GM20000 (cell line): ENCODE data around the gene PEA15.

Experiments
- DNase-seq: peaks from one replicate; pipeline ENCODE4 v3.0.0; 2012; ENCODE audit warnings: low spot score
- TF ChIP-seq, protein P1 (sequence below): IDR thresholded peaks from 2 replicates; pipeline ENCODE4 v1.5.1; 2012; ENCODE audit warnings: mild to moderate bottlenecking, control low read depth; ENCODE audit errors: extremely low read depth, missing control alignments

Gene PEA15

DNA sequence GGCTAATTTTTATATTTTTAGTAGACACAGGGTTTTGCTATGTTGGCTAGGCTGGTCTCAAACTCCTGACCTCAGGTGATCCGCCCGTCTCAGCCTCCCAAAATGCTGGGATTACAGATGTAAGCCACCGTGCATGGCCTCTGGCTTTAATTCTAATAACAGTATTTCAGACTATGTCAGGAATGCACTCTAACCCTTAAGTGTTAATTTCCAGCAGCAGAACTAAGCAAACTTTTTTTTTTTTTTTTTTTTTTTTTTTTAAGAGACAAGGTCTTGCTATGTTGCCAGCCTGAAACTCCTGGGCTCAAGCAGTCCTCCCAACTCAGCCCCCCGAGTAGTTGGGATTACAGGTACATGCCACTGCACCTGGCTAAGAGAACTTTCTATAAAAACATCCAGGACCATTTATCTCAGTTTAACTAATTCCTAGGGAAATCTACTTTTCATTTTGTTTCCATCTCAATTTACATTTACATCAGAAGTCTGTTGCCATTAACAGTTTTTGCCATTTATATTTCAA is 50.7 kb downstream of the PEA15 start:
- TF ChIP-seq, protein P1, sequence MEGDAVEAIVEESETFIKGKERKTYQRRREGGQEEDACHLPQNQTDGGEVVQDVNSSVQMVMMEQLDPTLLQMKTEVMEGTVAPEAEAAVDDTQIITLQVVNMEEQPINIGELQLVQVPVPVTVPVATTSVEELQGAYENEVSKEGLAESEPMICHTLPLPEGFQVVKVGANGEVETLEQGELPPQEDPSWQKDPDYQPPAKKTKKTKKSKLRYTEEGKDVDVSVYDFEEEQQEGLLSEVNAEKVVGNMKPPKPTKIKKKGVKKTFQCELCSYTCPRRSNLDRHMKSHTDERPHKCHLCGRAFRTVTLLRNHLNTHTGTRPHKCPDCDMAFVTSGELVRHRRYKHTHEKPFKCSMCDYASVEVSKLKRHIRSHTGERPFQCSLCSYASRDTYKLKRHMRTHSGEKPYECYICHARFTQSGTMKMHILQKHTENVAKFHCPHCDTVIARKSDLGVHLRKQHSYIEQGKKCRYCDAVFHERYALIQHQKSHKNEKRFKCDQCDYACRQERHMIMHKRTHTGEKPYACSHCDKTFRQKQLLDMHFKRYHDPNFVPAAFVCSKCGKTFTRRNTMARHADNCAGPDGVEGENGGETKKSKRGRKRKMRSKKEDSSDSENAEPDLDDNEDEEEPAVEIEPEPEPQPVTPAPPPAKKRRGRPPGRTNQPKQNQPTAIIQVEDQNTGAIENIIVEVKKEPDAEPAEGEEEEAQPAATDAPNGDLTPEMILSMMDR = no peak
- no peak for DNase-seq

DNA sequence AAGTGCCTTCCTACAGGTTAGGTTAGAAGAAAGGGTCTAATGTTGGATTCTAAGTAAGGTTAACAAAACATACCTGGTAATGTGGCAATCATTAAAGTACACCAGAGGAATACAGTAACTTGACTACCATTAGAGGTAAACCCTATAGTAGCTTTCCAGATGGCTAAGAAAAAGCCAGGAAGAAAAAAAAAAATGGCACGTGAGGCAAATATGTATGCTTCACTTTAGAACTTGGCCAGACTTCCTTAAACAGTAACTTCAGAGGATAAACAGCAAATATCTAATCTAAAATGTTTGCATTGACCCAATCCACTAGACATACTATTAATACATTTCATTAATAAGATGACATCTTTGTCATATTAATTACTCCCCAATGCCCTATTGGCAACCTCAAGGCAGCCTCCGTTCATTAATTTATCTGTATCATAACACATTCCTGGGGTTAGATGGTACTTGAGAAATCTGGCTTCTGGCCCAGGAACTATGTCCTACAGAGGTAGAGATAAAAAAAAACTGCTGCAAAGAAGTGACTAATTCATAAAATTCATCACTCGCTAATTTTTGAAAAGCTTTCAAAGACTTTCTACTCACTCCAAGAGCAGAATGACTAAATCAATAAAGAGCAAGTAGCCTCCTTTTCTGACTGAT is 51.3 kb downstream of the PEA15 start:
- DNase-seq = no peak
- TF ChIP-seq, protein P1 = no peak

DNA sequence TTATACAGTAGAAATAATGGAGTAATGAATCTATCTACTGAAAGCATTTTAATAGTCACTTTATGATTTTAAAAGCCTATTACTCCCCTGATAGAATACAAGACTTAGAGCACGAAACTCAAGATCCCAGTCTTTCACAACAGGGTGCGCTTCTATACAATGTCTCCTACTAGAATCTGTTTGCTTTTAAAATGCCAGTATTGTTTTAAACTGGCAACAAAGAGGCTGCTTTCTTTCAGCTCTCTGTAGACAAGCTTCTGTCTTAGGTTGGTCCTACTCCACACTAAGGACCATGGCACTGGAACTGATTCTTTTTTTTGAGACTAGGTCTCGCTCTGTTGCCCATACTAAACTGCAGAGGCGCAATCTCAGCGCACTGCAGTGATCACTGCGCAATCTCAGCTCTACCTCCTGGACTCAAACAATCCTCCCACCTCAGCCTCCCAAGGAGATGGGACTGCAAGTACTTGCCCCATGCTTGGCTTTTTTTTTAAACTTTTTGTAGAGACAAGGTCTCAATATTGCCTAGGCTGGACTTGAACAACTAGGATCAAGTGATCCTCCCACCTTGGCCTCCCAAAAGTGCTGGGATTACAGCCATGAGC is 52.3 kb downstream of the PEA15 start:
- no peak for DNase-seq
- TF ChIP-seq, protein P1 = no peak

DNA sequence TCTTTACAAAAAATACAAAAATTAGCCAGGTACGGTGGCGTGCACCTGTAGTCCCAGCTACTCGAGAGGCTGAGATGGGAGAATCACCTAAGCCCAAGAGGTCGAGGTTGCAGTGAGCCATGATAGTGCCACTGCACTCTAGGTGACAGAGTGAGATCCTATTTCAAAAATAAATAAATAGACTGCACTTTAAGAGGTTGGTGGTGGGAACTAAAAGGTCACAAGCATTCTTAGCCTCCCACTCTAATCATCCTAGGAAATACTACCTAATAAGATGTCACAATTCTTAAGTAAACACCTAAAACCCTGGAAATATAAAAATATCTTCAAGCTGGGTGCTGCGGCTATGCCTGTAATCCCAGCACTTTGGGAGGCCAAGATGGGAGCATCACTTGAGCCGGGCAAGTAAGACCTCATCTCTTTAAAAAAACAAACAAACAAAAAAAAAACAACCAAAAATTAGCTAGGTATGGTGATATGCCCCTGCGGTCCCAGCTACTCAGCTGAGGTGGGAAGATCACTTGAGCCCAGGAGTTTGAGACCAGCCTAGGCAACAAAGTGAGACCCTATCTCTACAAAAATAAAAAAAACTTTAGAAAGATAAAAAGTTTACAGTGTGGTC is 53.1 kb downstream of the PEA15 start:
- TF ChIP-seq, protein P1 = no peak
- DNase-seq = no peak

DNA sequence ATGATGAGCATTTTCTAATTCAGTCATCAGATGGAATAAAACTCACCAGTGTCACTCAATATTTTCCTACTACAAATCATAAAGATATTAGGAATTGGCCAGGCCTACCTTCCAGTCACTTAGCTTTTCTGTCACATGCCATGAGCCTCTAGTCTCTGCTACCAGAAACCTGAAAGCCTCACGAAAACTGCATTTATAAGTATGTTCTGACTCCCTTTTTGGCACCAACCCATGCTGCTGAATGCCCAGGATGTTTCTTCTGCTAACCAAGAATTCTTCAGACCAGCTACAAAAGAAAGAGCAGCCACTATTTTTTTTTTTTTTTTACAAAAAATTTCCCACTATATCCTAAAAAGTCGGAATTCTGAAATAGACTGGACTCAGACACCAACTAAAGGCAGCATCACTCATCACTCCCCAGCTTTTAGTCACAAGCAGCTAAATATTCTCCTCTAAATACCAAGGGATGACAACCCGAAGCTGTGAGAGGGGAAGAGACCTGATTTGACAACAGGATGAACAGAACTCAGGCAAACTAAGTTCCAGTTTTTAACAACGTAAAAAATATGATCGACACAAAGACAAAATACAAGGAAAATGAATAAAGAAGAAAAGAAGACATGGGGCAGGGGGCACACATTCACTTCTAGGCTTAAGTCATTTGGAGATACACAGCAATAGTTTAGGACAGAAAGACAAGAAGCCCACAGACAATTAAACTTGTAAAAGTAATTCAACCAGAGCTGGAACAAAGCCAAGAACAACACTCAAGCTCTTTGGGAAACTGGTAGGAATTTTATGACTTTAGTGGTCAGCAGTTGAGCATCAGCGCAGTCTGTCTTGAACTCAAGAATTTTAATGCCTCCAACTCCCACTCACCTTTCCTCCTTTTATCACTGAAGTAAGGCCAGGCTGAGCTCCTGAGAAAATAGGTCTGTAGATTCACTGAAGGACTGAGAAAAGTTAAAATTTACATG is 55.5 kb downstream of the PEA15 start:
- TF ChIP-seq, protein P1 = no peak
- no peak for DNase-seq

DNA sequence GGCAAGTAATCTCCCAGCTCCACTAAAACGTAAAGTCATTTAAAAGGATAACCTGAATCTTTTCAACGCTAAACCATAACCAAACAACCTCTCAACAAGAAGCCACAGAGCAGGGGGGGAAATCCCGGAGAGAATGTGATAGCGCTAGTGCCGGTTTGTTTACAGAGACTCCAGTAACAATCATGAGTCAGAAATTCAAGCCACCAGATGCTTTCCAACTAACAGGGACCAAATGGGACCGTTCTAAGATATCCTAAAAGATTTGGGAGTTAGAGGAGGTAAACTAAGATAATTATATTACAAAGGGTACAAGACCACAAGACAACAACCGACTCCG is 56.3 kb downstream of the PEA15 start:
- DNase-seq = peak; percentile 67
- TF ChIP-seq, protein P1 = no peak
